Measurements from ENCODE around the gene RASSF5.

Gene RASSF5

GRCh38 chr1:206518206-206518605 is 10.9 kb downstream of the RASSF5 start:
- DNase-seq = no peak

DNA sequence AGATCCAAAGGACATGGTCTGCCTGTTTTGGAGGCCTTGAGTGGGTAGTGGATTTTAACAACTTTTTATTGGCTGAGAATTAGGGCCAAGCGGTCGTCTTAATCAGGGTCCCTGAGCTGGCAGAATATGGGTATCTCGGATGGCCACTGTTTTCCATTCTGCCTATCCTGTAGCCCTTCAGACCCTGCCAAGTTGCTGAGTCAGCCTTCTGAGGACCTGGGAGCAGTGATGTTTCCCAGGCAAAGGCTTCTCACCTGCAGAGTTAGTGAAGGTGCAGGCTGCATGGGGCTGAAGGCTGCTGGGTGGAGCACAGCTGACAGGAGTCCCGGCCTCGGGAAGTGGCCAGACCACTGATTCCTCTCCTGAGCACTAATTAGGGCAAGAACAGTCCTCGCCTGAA is 11.4 kb downstream of the RASSF5 start:
- DNase-seq = no peak

DNA sequence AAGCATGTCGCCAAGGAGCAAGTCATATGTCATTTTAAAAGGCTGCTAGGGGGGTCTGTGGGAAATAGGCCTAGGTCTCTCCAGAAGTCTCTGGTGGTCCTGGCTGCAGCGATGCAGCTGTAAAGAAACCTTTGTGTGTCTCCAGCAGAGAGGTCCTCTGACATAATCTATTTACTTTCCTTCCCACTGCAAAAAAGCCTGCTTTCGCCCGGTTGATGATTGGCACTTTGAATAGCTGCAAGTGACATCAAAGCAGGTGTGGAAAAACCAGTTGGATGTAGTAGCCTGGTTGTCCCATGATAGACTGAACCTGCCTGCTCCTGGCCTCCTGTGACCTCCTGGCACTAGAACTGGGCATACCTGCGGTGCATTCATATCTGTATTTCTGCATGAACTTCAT is 13.8 kb downstream of the RASSF5 start:
- peak; percentile 58 for DNase-seq

GRCh38 chr1:206521694-206522402 is 14.5 kb downstream of the RASSF5 start:
- no peak for DNase-seq

DNA sequence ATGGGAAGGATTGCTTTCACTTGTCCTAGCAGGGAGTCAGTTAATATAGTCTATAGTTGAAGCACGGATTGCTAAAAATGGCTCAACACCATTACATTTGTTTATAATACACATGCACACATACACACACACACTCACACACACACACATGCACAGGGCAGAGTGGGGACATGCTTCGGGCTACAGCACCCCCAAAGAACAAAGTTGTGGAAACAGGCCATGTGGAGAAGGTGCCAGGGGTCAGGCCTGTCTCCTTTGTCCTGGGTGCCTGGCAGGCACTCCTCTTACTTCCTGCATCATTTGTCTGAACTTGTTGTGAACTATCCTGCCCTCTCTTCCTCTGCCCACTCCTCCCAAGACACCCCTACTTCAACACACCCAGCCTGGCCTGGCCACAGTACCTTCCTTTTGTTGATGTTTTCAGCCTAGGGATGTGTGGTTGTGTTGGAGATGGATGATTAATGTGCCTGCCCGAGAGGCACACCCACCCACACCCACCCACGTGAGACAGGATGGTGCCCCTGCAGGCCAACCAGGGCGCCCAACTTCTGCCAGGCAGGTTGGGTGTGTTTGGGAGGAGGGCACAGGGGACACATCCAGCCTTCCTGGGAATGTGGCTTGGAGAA is 17.5 kb downstream of the RASSF5 start:
- no peak for DNase-seq

- no peak for DNase-seq
Observed at GRCh38 chr1:206526064-206526911, 19.0 kb downstream of the RASSF5 start.

GRCh38 chr1:206529425-206529824 is 22.1 kb downstream of the RASSF5 start:
- no peak for DNase-seq

DNA sequence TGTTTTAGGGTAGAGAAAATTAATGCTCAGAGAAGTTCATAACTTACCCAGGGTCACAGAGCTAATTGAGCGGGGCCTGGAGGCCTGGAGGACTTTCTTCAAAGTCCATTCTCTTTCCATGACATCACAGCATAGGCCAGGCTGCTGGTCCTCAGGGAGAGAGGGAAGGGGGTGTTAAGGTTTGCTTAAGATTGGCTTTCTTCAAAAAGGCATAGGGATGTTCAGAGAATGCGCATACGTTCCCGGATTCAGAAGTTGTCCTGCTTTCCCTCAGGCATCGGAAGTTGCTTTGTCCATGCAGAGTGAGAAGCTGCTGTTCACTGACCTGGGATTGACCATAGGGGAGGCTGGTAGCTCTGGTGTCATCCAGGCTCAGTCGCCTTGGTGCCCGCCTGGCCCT is 25.0 kb downstream of the RASSF5 start:
- no peak for DNase-seq

DNA sequence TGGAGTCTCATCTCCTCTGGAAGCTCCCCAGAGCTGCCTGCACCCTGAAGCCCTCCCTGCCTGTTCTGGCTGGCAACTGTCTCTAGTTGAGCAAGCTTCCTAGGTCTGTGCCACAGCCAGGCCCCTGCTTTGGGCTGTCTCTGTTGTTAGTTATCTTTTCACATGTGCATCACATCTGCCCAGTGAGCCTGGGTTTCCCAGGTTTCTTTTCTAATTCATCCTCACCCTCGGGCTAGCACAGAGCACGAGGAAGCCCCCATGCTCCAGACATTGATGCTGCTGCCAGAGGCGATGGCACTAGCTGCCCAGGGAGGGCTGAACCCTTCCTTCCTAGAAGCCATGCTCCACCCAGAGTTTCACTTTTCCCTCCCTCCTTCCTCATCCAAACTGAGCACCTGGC is 27.2 kb downstream of the RASSF5 start:
- no peak for DNase-seq

DNA sequence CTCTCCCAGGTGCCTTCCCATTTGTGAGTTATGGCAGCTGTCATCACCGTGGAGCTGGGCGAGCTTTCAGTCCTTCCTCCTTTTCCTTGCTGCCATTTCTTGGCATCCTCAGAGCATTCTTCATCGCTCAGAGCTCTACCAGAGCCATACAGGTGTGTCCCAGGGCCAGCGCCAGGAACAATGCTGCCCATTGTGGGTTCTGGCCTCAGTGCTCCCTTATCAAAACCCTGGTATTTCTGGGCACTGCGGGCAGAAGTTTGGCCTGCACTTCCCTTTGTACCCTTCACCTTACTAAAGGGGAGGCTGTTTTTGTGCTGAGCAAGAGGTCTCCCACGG is 28.5 kb downstream of the RASSF5 start:
- DNase-seq = no peak

DNA sequence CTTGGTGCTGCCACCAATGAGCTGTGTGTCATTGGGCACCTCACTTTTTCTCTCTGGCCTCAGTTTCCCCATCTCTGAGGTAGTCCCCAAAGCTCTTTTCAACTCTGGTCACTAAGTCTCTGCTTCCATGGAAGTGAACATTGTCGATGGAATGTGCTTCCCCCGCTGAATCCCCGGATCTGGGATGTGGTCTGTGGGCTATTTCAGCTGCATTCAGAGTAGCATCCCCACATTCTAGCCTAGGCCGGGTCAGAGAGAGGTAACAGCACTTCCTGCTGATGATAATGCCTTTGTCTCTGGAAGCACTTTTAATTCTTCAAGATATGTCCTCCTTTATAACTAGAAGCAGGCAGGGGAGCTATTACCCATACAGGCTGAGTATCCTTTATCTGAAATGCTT is 29.8 kb downstream of the RASSF5 start:
- DNase-seq = no peak

DNA sequence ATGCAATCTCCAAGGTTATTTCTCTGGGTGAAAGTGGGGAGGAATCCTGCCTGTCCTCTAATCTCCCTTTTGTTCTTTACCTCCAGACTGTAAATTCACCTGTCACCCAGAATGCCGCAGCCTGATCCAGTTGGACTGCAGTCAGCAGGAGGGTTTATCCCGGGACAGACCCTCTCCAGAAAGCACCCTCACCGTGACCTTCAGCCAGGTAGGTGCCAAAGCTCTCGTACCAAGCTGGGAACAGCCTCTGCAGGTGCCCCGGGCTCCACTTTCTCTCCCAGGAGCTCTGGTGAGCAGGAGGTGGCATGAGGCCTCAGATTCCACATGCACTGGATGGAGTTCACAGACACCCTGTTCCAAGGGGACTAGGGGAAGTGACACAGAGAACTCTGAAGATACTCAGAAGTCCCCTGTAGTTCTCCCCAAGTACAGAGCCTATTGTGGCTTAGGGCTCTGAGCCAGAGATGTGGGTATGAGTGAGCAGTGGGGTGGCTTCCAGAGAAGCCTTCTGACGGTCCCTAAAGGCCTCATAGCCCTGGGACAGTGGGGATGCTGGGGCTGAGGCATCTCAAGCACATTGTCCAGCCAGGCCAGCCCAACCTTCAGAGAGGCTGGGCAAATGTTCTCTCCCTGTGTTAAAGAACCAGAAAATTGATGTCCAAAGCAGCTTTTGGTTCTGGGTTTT is 30.9 kb downstream of the RASSF5 start:
- DNase-seq = no peak

GRCh38 chr1:206538901-206539640 is 31.7 kb downstream of the RASSF5 start:
- DNase-seq = no peak

GRCh38 chr1:206540044-206540780 is 32.9 kb downstream of the RASSF5 start:
- no peak for DNase-seq

GRCh38 chr1:206541236-206541833 is 34.0 kb downstream of the RASSF5 start:
- DNase-seq = no peak

DNA sequence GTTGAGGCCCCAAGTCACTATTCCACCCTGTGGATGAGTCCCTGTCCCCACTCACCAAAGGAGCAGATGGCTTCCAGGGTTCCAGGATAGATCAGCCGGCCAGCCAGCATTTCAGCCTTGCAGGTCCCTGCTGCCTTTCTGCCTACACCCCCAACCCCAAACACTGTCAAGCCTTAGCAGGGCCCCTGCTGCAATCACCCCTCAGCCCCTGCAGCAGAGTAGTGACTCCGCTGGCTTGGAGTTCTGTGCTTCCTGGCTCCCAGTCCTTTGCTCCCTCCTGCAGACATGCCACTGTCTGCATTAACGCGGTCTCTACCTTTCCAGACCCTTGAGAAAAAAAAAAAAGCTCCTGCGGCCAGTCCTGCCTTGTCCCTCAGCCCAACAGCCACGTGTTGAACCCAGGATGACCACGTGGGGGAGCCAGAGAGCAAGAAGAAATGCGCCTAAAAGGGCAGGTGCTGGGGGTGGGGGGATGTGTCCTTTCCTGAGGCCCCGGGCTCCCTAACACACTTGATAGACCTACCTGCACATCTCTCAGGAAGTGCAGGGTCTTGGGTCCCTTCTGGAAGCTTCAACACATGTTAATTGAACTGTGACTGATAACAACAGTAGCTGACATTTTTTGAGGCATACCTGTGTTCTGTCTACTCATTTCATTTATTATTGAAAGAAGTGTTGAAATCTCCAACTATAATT is 37.4 kb downstream of the RASSF5 start:
- no peak for DNase-seq

DNA sequence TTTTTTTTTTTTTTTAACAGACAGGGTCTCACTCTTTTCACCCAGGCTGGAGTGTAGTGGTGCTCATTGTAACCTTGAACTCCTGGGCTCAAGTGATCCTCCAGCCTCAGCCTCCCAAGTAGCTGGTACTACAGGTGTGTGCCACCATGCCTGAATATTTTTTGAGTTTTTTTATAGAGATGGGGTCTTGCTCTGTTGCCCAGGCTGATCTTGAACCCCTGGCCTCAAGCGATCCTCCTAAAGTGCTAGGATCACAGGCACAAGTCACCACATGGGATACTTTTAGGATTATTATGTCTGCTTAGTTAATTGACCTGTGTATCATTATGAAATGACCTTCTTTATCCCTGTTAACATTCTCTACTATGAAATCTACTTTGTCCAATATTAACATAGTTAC is 38.0 kb downstream of the RASSF5 start:
- no peak for DNase-seq

DNA sequence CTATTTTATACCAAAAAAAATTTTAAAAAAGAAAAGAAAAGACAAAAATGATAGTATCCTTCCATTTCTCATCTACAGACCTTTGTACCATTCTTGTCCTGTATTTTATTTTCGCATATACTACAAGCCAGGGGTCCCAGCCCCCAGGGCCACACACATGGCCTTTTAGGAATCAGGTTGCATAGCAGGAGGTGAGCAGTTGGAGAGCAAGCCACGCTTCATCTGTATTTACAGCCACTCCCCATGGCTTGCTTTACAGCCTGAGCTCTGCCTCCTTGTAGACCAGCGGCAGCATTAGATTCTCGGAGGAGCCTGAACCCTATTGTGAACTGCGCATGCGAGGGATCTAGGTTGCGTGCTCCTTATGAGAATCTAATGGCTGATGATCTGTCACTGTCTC is 39.8 kb downstream of the RASSF5 start:
- no peak for DNase-seq

DNA sequence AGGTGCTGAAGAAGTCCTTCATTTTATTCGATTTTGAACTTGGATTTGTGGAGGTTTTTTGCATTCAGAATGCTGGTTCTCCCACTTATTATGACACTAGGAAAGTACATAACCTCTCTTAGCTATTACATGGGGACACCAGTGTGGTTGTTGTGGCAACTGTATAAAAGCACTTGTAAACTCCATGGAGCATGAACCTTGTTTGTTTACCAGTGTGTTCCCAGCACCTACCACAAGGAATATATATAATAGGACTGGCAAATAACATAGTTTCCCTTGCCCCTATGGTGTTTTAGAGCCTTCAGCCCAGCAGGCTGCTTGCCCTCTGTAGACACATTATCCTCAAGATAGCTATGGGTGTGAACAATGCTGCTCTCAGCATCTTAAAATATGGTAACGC is 43.1 kb downstream of the RASSF5 start:
- no peak for DNase-seq

DNA sequence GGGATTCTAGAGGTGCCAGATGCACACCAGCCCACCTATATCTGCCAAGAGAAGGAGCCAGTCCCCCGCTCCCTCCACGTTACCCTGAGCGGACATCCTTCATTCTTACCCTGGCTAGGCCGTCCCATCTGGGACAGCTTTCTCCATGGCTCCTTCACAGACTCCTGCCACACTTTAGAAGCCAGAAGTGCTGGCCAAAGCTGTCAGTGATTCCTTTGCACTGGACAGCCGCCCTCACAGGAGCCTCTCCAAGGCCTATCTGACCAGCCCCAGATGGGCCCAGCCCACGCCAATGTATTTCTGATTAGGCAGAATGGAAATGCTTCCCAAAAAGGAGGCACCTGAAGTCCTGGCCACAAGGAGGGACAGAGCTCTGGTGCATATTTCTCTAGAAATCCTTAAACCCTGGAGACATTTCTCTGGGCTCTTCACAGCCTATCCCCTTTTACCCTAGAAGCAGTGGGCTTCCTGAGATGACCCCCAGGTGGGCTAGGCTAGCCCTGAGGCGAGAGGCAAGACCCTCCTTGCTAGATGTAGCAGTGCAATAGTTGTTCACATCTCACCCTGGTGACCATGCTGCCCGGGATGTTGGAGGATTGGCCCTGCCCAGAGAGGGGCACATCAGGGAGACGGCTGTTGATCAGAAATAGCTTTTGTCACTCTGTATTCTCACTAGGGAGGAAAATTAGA is 44.1 kb downstream of the RASSF5 start:
- no peak for DNase-seq

GRCh38 chr1:206551986-206552326 is 44.6 kb downstream of the RASSF5 start:
- DNase-seq = no peak

Data from SHP77 treated with DMSO at 0.1 percent for 48 hours (cell line).